Measurements from ENCODE around the gene NID1.
"Not testable (repeated sequence)": the region's sequence is repeated elsewhere in the genome, so short reads cannot be mapped to it uniquely, and the experiment has no call there.

The NID1 gene

DNA sequence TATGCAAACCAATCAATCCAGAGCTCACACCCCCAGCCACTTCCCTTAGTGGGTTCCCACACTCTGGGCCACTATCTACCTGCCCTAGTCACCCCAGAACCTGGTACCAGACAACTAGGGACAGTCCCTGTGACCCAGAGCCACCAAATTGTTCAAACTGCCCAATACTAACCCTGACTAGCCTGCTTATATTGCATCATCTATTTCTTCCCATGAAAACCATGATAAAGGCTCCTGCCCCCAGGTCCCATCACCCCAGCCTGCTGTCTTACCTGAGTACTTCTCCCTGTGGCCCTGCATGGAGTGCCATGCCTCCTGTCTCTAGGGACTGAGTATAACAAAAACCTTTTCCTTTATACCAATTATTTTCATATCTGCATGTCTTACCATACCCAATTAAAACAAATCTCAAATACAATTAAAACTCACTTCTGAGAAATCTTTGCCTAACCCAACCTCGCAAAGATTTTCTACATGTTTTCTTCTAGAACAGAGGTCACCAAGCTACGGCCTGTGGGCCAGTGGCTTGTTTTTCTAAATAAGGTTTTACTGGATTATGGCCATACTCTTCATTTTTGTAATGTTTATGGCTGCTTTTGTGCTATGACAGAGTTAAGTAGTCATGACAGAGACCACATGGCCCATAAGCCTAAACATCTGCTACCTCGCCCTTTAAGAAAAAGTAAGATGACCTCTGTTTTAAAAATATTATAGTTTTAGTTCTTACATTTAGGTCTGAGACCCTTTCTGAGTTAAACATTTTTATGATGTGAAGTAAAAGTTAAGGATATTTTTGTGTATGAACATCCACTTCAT lies 31.0 kb upstream of the NID1 start:
- DNase-seq: no peak

DNA sequence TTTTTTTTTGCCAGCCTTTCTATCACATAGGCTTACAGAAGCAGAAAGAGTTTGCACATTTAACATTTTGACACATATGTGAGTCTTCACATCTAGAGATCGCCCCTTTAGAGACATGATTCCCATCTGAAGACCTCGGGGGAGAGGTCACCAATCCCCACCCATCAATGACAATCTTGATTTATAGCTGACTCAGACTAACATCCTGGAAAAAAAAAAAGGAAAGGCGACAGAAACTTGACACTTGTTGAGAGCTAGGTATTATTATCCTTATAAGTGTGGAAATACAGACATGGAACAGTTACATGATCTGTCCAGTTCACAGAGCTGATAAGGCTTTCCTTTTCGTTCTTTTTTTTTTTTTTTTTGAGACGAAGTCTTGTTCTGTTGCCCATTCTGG lies 28.0 kb upstream of the NID1 start:
- no peak for DNase-seq

DNA sequence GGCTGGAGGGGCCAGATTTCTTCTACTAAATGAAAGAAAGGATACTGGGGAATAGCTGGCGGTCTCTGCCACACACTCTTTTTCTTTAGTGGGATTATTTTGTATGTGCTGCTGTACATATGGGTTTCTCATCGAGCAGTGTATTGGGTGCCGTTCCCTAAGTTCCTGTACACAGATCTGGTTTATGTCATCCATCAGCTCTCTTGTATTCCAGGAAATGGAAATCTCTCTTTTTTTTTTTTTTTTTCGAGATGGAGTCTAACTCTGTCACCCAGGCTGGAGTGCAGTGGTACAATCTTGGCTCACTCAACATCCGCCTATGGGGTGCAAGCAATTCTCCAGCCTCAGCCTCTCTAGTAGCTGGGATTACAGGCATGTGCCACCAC lies 27.0 kb upstream of the NID1 start:
- no peak for DNase-seq

DNA sequence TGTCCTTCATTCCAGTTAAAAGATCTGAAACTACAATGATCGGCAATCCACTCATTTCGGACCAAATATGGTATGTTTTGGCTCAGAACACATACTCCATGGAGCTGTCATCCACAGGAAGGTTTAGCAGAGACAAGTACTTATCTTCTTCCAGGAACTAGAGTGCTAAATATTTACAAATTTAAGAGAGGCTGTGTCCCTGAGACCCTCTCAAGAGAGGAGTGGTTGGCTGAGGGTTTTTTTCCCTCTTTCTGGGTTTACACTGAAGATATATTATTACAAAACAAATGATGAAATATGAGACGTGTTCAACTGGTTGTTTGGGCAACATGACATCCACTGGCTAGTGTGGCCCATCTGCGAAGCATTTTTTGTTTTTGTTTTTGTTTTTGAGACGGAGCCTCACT lies 25.9 kb upstream of the NID1 start:
- no peak for DNase-seq

DNA sequence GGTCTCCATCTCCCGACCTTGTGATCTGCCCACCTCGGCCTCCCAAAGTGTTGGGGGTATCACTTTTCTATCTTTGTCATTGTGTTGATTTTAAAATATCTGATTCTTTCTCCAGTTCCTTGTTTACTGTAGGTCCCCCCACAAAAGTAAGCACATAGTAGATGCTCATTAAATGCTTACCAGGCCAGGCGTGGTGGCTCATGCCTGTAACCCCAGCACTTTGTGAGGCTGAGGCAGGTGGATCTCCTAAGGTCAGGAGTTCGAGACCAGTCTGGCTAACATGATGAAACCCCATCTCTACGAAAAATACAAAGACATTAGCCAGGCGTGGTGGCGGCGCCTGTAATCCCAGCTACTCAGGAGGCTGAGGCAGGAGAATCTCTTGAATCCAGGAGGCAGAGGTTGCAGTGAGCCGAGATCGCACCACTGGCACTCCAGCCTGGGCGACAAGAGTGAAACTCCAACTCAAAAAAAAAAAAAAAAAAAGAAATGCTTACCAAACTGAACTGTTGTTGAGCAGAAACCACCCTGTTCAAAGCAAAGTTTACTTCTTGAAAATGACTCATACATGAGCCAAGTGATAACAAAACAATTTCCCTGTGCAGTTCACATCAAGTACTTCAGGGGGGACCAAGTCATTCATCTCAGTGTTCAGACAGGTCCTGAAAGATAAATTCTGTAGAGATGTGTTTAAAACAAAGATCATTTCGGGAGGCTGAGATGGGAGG lies 24.3 kb upstream of the NID1 start:
- DNase-seq: no peak

DNA sequence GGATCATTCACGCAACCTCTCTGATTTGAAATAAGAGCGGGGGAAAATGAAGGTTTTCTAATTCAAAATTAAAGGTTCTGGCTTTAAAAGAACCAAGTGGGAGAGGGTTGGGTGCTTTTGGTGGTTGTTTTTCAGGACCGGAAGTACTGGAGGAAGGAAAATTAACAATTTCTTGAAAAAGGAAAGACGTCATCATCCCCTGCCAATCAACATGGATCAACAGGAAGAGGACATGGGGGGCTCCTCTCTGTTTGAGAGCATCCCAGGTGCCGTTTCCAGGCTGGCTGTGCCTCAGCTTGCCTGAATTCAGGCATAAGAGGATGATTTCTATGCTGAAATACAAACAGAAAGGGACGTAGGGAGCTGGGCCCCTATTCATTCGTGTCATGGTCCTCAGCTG lies 21.6 kb upstream of the NID1 start:
- no peak for DNase-seq

DNA sequence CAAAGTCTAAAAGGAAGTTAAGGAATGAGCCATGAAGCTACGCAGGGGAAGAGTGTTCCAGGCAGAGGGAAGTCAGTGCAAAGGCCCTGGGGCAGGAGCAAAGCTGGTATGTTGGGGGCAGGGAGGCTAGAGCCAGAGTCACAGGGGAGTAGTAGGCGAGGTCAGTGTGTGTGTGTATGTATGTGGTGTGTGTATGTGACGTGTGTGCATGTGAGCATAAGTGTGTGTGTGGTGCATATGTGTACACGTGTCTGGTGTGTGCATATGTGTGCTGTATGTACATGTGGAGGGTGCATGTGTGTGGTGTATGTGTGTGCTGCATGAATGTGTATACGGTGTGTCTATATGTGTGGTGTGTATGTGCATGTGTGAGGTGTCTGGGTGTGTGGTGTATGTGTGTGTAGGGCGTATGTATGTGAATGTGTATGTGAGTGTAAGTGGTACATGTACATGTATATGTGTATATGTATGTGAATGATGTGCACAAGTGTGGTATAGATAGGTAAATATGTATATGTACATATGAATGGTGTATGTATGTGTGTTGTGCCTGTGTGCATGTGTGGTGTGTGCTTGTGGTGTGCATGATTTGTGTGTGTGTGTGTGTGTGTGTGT lies 20.8 kb upstream of the NID1 start:
- no peak for DNase-seq

DNA sequence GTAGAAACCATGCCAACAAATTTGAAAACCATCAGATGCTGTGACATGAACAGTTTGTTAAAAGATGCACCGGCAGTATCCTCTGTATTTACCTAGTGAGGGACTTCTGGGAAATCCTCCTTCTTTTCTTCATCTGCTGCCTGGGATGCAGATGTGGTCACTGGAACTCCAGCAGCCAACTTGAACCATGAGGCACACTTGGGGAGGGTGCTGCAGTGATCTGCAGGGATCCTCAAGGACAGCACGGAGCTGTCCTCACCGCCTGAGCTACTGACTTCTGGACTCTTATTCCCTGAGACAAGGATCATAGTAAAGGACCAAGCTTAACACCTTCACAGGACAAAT lies 19.5 kb upstream of the NID1 start:
- DNase-seq: no peak

DNA sequence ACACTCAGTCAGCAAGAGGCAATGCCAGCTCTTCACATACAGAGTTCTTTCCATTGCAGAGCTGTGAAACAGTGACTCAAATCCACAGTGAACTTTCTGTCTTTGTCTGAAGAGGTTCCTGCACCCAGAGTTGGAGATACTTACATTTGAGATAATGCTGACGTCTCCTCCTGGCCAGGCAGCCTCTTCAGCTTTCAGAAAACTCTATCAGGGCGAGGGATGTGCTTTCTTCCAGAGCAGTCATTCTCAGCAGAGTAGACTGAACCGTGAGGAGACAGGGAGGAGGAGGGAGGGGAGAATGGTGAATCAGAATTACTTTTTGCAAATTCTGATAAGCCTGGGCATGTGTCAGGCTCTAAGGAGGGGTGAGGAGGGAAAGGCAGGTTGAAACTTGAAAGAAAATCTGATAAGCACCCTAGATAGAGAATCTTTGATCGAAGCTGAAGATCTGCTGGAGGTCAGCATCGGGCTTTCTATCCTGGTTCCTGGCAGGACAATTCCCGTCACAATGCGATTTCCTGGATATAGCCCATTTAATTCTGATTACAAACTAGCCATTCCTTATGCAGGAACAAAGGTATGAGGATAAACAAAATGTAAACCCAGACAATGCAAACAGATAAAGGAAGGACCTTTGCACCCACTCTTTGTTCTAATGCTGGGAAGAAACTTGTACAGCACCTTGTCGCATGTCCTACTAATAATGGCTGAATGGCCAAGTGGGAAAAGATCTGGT lies 18.9 kb upstream of the NID1 start:
- DNase-seq: no peak

DNA sequence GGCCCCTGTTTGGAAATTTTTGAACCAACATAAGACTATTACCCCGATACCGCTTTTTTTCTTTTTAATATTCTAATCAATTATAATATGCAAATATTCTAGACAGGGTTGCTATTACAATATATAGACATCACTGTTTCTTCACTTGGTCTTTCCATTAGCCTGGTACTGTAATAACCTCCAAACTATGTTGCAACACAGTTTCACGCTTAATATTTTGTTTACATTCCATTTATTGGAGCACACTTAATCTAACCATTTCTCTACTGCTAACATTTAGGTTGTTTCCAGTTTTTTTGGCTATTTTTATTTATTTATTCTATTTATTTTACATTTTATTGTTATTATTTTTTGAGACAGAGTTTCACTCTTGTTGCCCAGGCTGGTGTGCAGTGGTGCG lies 17.6 kb upstream of the NID1 start:
- no peak for DNase-seq

DNA sequence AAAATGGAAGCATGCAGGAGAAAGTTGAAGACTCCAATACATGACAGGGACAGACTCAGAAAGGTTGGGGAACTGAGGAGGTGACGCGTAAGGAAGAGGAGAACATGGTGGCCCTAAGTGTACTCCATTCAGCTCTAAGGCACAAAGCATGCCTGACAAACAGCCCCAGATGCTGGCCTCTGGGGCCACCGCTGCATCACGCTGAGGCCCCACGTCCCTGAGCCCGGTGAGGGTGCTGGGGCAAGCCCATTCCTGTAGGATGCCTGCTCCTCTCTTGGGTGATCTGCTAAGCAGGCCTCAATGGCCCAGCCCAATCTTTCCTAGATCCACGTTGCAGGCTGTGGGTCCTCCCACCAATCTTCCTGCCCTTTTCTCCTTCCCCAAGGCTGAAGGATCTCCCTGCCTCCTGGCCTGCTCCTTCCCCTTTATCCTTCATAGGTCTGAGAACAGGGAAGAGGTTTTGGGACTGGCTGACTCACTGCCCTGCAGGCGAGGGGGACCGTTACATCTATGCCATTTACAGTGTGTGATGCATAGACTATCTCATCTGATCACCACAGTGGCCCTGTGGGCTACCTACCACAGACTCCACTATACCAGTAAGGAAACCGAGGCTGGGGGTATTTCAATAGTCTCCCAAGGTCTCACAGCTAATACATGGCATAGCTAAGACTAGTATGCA lies 16.8 kb upstream of the NID1 start:
- no peak for DNase-seq

DNA sequence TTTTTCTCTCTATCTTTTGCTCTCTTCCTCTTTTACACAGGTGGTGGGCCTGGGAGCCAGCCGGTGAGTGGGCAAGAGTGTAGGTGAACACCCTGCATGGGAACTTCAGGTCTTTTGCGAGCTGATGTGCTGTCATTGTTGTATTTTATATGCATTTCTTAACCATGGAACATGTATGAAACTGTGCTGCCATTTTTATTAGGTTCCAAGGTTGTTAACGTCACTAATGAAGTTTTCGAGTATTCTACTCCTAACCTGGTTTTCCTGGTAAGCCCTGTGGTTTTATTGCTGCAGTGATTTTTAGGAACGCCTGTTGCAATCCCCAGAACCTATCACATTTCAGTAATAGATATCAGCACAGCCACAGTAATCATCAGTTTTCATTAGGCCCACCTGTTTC lies 14.8 kb upstream of the NID1 start:
- DNase-seq: no peak

DNA sequence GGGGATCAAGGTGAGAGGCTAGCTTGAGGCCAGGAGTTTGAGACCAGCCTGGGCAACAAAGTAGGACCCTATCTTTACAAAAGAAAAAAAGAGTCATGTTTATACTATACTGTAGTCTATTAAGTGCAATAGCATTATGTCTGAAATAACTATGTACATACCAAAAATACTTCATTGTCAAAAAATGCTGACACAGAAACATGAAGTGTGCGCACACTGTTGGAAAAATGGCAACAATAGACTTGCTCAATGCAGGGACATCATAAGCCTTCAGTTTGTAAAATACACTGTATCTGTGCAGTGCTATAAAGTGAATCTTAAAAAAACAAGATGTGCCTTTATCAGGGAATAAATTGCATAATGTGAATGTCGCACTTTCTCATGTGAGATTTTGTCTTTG lies 14.1 kb upstream of the NID1 start:
- DNase-seq: no peak

DNA sequence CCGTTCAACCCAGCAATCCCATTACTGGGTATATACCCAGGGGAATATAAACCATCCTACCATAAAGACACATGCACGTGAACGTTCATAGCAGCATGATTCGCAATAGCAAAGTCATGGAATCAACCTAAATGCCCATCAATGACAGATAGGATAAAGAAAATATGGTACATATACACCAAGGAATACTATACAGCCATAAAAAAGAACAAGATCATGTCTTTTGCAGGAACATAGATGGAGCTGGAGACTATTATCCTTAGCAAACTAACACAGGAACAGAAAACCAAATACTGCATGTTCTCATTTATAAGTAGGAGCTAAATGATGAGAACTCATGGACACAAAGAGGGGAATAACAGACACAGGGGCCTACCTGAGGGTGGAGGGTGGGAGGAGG lies 13.2 kb upstream of the NID1 start:
- not testable (repeated sequence) for DNase-seq

DNA sequence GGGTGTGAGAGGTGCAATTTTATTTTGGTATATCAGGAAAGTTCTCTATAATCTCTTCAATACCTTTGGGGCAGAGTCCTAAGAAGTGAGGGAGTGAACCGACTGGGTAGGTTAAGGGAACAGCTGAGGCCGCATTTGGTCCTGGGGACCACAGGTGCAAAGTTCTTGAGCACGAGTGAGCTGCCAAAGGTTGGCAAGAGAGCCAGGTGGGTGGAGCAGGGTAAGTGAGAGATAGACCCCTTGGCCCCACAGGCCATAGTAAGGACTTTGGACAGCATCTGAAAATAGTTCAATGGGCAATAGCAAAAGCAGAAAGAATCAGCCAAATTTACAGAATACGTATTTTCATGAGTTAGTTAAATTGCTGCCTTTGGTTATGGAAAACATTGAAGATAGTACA lies 11.0 kb upstream of the NID1 start:
- no peak for DNase-seq

DNA sequence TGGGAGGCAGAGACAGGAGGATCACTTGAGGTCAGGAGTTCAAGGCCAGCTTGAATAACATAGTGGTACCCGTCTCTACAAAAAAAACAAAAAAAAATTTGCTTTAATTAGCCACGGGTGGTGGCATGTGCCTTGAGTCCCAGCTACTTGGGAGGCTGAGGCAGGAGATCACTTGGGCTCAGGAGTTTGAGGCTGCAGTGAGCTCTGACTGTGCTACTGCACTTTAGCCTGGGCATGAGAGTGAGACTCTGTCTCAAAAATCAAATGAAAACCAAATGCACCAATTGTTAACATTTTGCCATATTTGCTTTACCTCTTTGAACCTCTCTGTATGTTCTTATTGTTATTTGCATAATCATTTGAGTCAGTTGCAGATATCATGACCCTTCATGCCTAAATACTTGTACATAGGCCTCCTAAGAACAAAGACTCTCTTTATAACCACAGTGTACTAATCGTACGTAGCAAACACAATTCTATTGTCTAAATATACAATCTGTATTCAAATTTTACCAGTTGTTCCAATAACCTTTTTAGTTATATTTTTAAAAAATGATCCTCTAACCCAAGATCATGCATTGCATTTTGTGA lies 8.5 kb upstream of the NID1 start:
- DNase-seq: no peak

DNA sequence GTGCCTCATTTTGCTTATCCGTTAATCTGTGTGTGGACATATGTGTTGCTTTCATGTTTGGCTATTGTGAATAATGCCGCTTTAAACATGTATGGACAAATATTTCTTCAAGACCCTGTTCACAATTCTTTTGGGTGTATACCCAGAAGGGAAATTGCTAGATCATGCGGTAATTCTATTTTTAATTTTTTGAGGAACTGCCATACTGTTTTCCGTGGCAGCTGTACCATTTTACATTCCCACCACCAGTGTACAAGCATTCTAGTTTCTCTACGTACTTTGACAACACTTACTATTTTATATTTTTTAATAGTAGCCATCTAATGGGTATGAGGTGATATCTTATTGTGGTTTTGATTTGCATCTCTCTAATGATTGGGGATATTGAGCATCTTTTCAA lies 7.1 kb upstream of the NID1 start:
- no peak for DNase-seq

DNA sequence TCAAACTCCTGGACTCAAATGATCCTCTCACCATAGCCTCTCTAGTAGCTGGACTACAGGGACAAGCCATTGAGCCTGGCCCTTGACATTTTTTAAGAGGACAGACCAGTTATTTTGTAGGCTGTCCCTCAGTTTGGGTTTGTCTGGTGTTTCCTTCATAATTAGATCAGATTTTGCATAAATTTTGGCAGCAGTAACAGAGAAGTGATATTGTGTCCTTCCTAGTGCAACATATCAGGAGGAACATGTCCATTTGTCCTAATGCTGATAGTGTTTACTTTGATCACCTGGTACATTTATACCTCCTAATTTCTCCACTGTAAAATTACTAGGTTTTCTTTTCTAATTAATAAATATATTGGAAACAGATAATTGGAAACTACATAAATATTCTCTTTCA lies 5.9 kb upstream of the NID1 start:
- no peak for DNase-seq

DNA sequence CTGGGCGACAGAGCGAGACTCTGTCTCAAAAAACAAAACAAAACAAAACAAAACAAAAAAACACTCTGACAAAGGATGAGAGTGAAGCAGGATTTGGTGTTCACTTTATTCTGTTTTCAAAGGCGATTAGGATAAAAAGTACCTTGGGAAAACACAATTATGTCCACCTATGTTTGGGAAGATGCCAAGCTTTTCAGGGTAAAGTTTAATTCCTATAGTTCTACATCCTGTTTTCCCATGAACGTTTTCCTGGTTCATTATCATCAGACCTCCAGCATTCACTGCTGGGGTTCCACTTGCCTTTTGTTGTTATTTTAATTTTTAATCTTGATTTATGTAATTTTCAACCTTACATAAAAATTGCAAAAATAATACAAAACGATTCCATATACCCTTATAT lies 4.9 kb upstream of the NID1 start:
- no peak for DNase-seq

DNA sequence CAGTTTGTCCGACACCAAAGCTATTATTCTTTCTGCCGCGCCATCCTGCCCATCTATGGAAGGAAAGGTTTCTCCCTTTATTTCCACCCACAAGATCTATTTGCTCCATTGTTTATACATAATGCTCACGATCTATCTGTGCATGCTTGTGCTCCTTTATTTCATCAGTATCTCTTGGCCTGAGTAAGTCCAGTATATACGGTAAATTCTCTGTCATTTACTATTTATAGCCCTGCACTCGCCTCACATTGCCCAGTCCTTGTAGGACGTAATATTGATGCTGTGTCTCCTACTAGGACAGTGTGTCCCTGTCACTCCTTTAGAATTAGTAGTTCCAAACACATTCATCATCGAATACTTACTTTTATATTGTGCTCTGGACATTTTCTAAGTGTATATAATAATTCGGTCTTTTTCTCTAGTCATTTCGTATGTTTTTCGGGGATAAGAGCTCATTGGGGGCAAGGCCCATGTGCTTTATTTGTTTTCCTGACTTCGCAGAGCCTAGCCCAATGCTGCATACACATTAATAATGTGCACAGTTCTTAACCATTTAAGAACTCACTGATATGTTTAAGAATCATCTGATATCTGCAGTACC lies 3.1 kb upstream of the NID1 start:
- DNase-seq: no peak

DNA sequence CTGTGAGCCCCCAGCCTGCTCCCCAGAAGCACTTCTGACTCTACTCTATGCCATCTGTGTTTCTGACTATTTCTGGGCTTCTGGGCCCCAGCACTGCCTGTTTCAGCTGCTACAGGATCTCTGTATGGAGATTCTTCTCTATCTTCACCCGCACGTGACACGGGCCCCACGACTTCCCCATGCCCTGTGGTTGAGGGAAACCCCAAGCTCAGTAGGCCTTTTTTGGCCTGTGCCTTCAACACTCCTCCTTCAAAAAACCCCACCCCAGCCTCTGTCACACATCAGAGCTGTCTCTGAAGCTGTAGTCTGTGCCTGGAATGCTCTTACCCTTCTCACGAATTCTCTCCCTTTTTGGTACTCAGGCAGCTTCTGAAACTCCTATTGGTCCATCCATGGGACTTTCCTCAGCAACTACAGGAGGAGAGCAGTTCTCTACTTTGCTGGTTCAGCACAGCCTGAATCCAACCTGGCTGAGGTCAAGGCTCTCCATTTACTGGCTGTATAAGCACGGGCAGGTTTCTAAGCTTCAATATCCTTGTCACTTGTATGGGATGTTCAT lies 2.0 kb upstream of the NID1 start:
- DNase-seq: peak; percentile 45

DNA sequence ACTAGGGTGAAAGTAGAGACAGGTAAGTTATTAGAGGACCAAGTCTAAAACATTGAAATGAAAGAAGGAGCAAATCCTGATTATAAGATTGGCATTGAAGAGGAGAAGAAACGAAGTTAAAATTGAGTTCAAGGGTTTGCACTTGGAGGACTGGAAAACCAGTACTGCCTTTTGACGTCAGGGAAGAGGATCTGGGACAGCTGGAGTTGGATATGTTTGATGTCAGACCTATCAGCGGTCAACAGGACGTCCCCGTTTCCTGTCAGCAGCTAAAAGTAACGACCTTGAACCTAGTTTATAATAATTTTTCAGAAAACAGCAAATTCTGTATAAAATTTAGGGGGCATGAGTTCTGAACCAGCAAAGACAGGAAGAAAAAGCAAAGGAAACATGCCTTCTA lies 1.2 kb upstream of the NID1 start:
- DNase-seq: no peak
